ENCODE data around the gene NIN. TPM values are rescaled to one million over a fixed set of nuclear protein-coding genes. Genes with fewer than 3 reads are reported as not detected.

Gene NIN
- total RNA-seq, 2 donors from 2014 or later, result 14.3 to 20.5 TPM

- Histone ChIP-seq H3K4me3 (no peak overlapping the region), H3K27me3 (replicated peaks; ENCODE audit: insufficient read depth) (no peaks in the 10 kb centered on the region), H3K36me3 (no peaks in the 10 kb centered on the region), H3K9me3 (no peaks in the 10 kb centered on the region), H3K27ac (no peak overlapping the region), H3K4me1 (replicated peaks) (no peaks in the 10 kb centered on the region)
- no peak for DNase-seq (ENCODE audit: low spot score)
- no peak for TF ChIP-seq CTCF (IDR thresholded peaks at IDR 0.05)
- TF ChIP-seq POLR2AphosphoS5 (IDR thresholded peaks at IDR 0.05), result no peak
- TF ChIP-seq POLR2A (IDR thresholded peaks at IDR 0.05), result no peak
- intact Hi-C loops (cut with DNase I), result no loop called here
- 97% methylated on average over 1 of the region's 1 CpG for WGBS
These were observed 110.8 kb downstream of the NIN start for GRCh38 chr14:50719911-50720759.

DNA sequence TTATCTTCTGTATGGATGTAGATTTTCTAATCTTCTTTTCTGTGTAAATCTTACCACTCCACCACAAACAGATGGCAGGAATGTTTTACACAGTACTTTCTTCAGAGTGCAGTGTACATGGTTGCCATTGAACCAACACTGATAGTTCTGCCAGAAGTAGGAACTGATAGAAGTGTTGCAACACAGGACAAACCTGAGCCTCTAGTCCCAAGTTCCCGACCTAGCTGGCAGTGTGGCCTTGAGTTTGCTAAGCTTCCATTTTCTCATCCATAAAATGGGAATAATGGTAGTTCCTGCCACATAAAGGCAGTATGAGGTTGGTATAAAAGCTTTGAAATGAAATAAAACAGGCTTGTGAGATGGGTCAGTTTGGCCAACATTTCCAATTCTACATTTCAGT lies 112.0 kb downstream of the NIN start:
- Histone ChIP-seq H3K9me3 (no peaks in the 10 kb centered on the region), H3K36me3 (no peaks in the 10 kb centered on the region), H3K4me1 (replicated peaks) (no peaks in the 10 kb centered on the region), H3K27ac (no peak overlapping the region), H3K4me3 (no peak overlapping the region), H3K27me3 (replicated peaks; ENCODE audit: insufficient read depth) (no peaks in the 10 kb centered on the region)
- no peak for DNase-seq (ENCODE audit: low spot score)
- intact Hi-C loops (cut with DNase I), result no loop called here
- 75% methylated on average over 1 of the region's 1 CpG for WGBS
- TF ChIP-seq CTCF (IDR thresholded peaks at IDR 0.05), result no peak
- TF ChIP-seq POLR2AphosphoS5 (IDR thresholded peaks at IDR 0.05), result no peak
- no peak for TF ChIP-seq POLR2A (IDR thresholded peaks at IDR 0.05)

- H3K4me3 ChIP-seq, result no peak overlapping the region
- H3K36me3 ChIP-seq, result no peaks in the 10 kb centered on the region
- no peak for DNase-seq (ENCODE audit: low spot score)
- H3K27ac ChIP-seq, result no peak overlapping the region
- TF ChIP-seq POLR2A (IDR thresholded peaks at IDR 0.05) (no peak), CTCF (IDR thresholded peaks at IDR 0.05) (no peak)
- H3K27me3 ChIP-seq (replicated peaks; ENCODE audit: insufficient read depth), result no peaks in the 10 kb centered on the region
- no peaks in the 10 kb centered on the region for H3K9me3 ChIP-seq
- WGBS, result 61% methylated on average over 7 of the region's 7 CpGs
- H3K4me1 ChIP-seq (replicated peaks), result no peaks in the 10 kb centered on the region
- intact Hi-C loops (cut with DNase I), result no loop called here
These were observed 113.2 kb downstream of the NIN start for GRCh38 chr14:50717811-50718210.

GRCh38 chr14:50714450-50715073 lies 116.4 kb downstream of the NIN start:
- H3K4me1 ChIP-seq (replicated peaks), result no peaks in the 10 kb centered on the region
- no peak for DNase-seq (ENCODE audit: low spot score)
- H3K9me3 ChIP-seq, result no peaks in the 10 kb centered on the region
- H3K27ac ChIP-seq, result no peak overlapping the region
- intact Hi-C loops (cut with DNase I), result no loop called here
- no peak overlapping the region for H3K4me3 ChIP-seq
- H3K36me3 ChIP-seq, result no peaks in the 10 kb centered on the region
- TF ChIP-seq CTCF (IDR thresholded peaks at IDR 0.05) (peak in 2 of 4 experiments; percentile 11 to 27), POLR2AphosphoS5 (IDR thresholded peaks at IDR 0.05) (no peak), POLR2A (IDR thresholded peaks at IDR 0.05) (no peak)
- no peaks in the 10 kb centered on the region for H3K27me3 ChIP-seq (replicated peaks; ENCODE audit: insufficient read depth)
- WGBS, result 77% methylated on average over 2 of the region's 2 CpGs

GRCh38 chr14:50711043-50711442 lies 119.9 kb downstream of the NIN start:
- intact Hi-C loops (cut with DNase I), result no loop called here
- 86% methylated on average over 3 of the region's 3 CpGs for WGBS
- TF ChIP-seq CTCF (IDR thresholded peaks at IDR 0.05) (no peak), POLR2A (IDR thresholded peaks at IDR 0.05) (no peak), POLR2AphosphoS5 (IDR thresholded peaks at IDR 0.05) (no peak)

More at GRCh38 chr14:50711043-50711442, 119.9 kb downstream of the NIN start:
- DNase-seq (ENCODE audit: low spot score), result no peak
- Histone ChIP-seq H3K9me3 (no peaks in the 10 kb centered on the region), H3K27ac (no peak overlapping the region), H3K27me3 (replicated peaks; ENCODE audit: insufficient read depth) (no peaks in the 10 kb centered on the region), H3K36me3 (no peaks in the 10 kb centered on the region), H3K4me3 (no peak overlapping the region), H3K4me1 (replicated peaks) (no peaks in the 10 kb centered on the region)
